Fibroblast of lung (primary cell): ENCODE data around the gene HNRNPA2B1. TPM values are rescaled to one million over a fixed set of nuclear protein-coding genes. Genes with fewer than 3 reads are reported as not detected.

Experiments used
- DNase-seq, 2 donors: peaks; one replicate each; pipeline versions ENCODE4 v3.0.0 to v3.0.0-alpha.2; 2010; ENCODE audit warnings: low read depth in 2 of 2
- H2AFZ ChIP-seq: 2 replicates; pipeline ENCODE4 v1.5.1; 2012; ENCODE audit warnings: low read length, control low read depth, inconsistent platforms
- H3K27ac ChIP-seq: 2 replicates; pipeline ENCODE4 v1.5.1; 2011; ENCODE audit warnings: low read length, control low read depth; ENCODE audit not compliant: insufficient read depth
- H3K27me3 ChIP-seq: 2 replicates; pipeline ENCODE4 v1.5.1; 2011; ENCODE audit warnings: mild to moderate bottlenecking, low read length; ENCODE audit not compliant: control insufficient read depth, insufficient read depth
- H3K36me3 ChIP-seq: 2 replicates; pipeline ENCODE4 v1.5.1; 2011; ENCODE audit warnings: low read length; ENCODE audit not compliant: control insufficient read depth, insufficient read depth
- H3K4me1 ChIP-seq: 2 replicates; pipeline ENCODE4 v1.5.1; 2011; ENCODE audit warnings: low read length; ENCODE audit not compliant: control insufficient read depth, insufficient read depth; ENCODE audit errors: extremely low read depth
- H3K4me2 ChIP-seq: 2 replicates; pipeline ENCODE4 v1.5.1; 2011; ENCODE audit warnings: low read length, control low read depth; ENCODE audit not compliant: insufficient read depth; ENCODE audit errors: extremely low read depth
- H3K4me3 ChIP-seq, 4 experiments: fragments of 200-600 bp in 1 of 4; sonication (generic) in 1 of 4; replicated peaks in 1 of 4; 2 replicates each; pipeline ENCODE4 v1.5.1; 2011 to 2016; ENCODE audit warnings: low read length in 4 of 4, low read depth in 3 of 4, mild to moderate bottlenecking in 3 of 4, control low read depth in 2 of 4, inconsistent platforms in 1 of 4, mixed read lengths in 1 of 4; ENCODE audit not compliant: insufficient read depth in 1 of 4; ENCODE audit errors: control extremely low read depth in 1 of 4
- H3K79me2 ChIP-seq: 2 replicates; pipeline ENCODE4 v1.5.1; 2012; ENCODE audit warnings: mild to moderate bottlenecking, low read length, inconsistent platforms; ENCODE audit not compliant: control insufficient read depth, insufficient read depth
- H3K9ac ChIP-seq: 2 replicates; pipeline ENCODE4 v1.5.1; 2011; ENCODE audit warnings: mild to moderate bottlenecking, low read length, control low read depth; ENCODE audit not compliant: insufficient read depth
- H3K9me3 ChIP-seq: 2 replicates; pipeline ENCODE4 v1.5.1; 2012; ENCODE audit warnings: low read depth, low read length; ENCODE audit not compliant: control insufficient read depth, insufficient read depth
- H4K20me1 ChIP-seq: 2 replicates; pipeline ENCODE4 v1.5.1; 2011; ENCODE audit warnings: low read length; ENCODE audit not compliant: control insufficient read depth, insufficient read depth; ENCODE audit errors: extremely low read depth
- EZH2 ChIP-seq: IDR thresholded peaks from 2 replicates; pipeline ENCODE4 v1.5.1; 2012; ENCODE audit warnings: low read length, control low read depth, mild to moderate bottlenecking; ENCODE audit errors: missing control alignments
- polyA plus RNA-seq, 2 donors: library from polyadenylated mRNA; depleted of rRNA in 1 of 2; stranded (reverse) in 1 of 2; unstranded in 1 of 2; fragments of >200 nt; gene quantifications; 2 replicates each; pipeline ENCODE4 v1.2.1, GENCODE V29; 2011 to 2012; ENCODE audit warnings: missing spikeins in 1 of 2
- total RNA-seq: library from RNA; depleted of rRNA; stranded (reverse); fragments of >200 nt; gene quantifications from 2 replicates; pipeline ENCODE4 v1.2.1, GENCODE V29; 2014
- TF ChIP-seq, protein P1 (sequence below), 2 donors: IDR thresholded peaks in 1 of 2; conservative IDR thresholded peaks in 1 of 2; 1 replicate in 1 of 2; 2 replicates in 1 of 2; pipeline ENCODE4 v1.5.1; 2011 to 2012; ENCODE audit warnings: low read length in 2 of 2, control low read depth in 1 of 2, inconsistent platforms in 1 of 2, low read depth in 1 of 2, mild to moderate bottlenecking in 1 of 2

The HNRNPA2B1 gene
- total and polyA plus RNA-seq, 2 donors (not counting 1 experiment from before 2014, with no cell fraction given) = 82.1 to 428 TPM

- Histone ChIP-seq H4K20me1 (peaks cover 11% of the 10 kb centered on the region), H3K4me1 (peaks cover 10% of the 10 kb centered on the region), H3K27ac (no peak overlapping the region), H3K4me2 (no peak overlapping the region), H3K9ac (no peak overlapping the region), H3K36me3 (peaks cover 15% of the 10 kb centered on the region), H3K9me3 (no peaks in the 10 kb centered on the region), H3K4me3 (no peak overlapping the region), H3K79me2 (peaks cover 70% of the 10 kb centered on the region), H3K27me3 (no peaks in the 10 kb centered on the region), H2AFZ (no peak overlapping the region)
- TF ChIP-seq, protein P1, sequence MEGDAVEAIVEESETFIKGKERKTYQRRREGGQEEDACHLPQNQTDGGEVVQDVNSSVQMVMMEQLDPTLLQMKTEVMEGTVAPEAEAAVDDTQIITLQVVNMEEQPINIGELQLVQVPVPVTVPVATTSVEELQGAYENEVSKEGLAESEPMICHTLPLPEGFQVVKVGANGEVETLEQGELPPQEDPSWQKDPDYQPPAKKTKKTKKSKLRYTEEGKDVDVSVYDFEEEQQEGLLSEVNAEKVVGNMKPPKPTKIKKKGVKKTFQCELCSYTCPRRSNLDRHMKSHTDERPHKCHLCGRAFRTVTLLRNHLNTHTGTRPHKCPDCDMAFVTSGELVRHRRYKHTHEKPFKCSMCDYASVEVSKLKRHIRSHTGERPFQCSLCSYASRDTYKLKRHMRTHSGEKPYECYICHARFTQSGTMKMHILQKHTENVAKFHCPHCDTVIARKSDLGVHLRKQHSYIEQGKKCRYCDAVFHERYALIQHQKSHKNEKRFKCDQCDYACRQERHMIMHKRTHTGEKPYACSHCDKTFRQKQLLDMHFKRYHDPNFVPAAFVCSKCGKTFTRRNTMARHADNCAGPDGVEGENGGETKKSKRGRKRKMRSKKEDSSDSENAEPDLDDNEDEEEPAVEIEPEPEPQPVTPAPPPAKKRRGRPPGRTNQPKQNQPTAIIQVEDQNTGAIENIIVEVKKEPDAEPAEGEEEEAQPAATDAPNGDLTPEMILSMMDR (conservative IDR thresholded peaks at IDR 0.05 in 1 of 2, IDR thresholded peaks at IDR 0.05 in 1 of 2; ENCODE audit: low read depth in 1 of 2, low read length in 2 of 2) = no peak
- no peak for TF ChIP-seq EZH2
- DNase-seq = no peak
Measured at GRCh38 chr7:26193432-26194207, 6.9 kb downstream of the HNRNPA2B1 start.

- no peak for TF ChIP-seq EZH2
- TF ChIP-seq, protein P1 (conservative IDR thresholded peaks at IDR 0.05 in 1 of 2, IDR thresholded peaks at IDR 0.05 in 1 of 2; ENCODE audit: low read depth in 1 of 2, low read length in 2 of 2) = no peak
- no peak overlapping the region for H3K4me2 ChIP-seq
- no peaks in the 10 kb centered on the region for H3K27me3 ChIP-seq
- no peak overlapping the region for H3K4me3 ChIP-seq
- H3K36me3 ChIP-seq = peaks cover 16% of the 10 kb centered on the region
- peaks cover 9% of the 10 kb centered on the region for H4K20me1 ChIP-seq
- H3K27ac ChIP-seq = no peak overlapping the region
- no peak for DNase-seq
- peaks cover 59% of the 10 kb centered on the region for H3K79me2 ChIP-seq
- H3K9me3 ChIP-seq = no peaks in the 10 kb centered on the region
- no peak overlapping the region for H2AFZ ChIP-seq
- H3K4me1 ChIP-seq = peaks cover 10% of the 10 kb centered on the region
- H3K9ac ChIP-seq = no peak overlapping the region
Measured at GRCh38 chr7:26192485-26193087, 8.0 kb downstream of the HNRNPA2B1 start.

GRCh38 chr7:26191974-26192479 lies 8.5 kb downstream of the HNRNPA2B1 start:
- Histone ChIP-seq H3K79me2 (peaks cover 54% of the 10 kb centered on the region), H3K4me1 (peaks cover 5% of the 10 kb centered on the region), H3K4me2 (no peak overlapping the region), H3K9me3 (no peaks in the 10 kb centered on the region), H4K20me1 (peaks cover 4% of the 10 kb centered on the region), H3K9ac (no peak overlapping the region), H3K27ac (no peak overlapping the region), H3K4me3 (no peak overlapping the region), H3K36me3 (peaks cover 16% of the 10 kb centered on the region), H2AFZ (no peak overlapping the region), H3K27me3 (no peaks in the 10 kb centered on the region)
- no peak for DNase-seq
- TF ChIP-seq EZH2 = no peak
- TF ChIP-seq, protein P1 (conservative IDR thresholded peaks at IDR 0.05 in 1 of 2, IDR thresholded peaks at IDR 0.05 in 1 of 2; ENCODE audit: low read depth in 1 of 2, low read length in 2 of 2) = no peak
